Endothelial cell of hepatic sinusoid (primary cell): ENCODE results near the gene CARF.
"Not testable (repeated sequence)": the region's sequence is repeated elsewhere in the genome, so short reads cannot be mapped to it uniquely, and the experiment has no call there.

Source experiments
- in situ Hi-C: cut with HindIII; loops from 2 replicates; pipeline ENCODE4 v1.10.0; 2017; ENCODE audit warnings: low sequenced_read_pairs

The CARF gene

GRCh38 chr2:202933958-202934357 is 21.9 kb downstream of the CARF start:
- in situ Hi-C loops = no loop called here

GRCh38 chr2:202934456-202934855 is 22.4 kb downstream of the CARF start:
- in situ Hi-C loops = no loop called here

GRCh38 chr2:202938960-202939359 is 26.9 kb downstream of the CARF start:
- in situ Hi-C loops = no loop called here

- in situ Hi-C loops = no loop called here
These were observed 29.7 kb downstream of the CARF start for GRCh38 chr2:202941771-202942170.

- in situ Hi-C loops = no loop called here
These were observed 32.3 kb downstream of the CARF start for GRCh38 chr2:202944408-202944807.

- in situ Hi-C loops = no loop called here
These were observed 32.7 kb downstream of the CARF start for GRCh38 chr2:202944816-202945215.

GRCh38 chr2:202945497-202945896 is 33.4 kb downstream of the CARF start:
- in situ Hi-C loops = no loop called here

- in situ Hi-C loops = not testable (repeated sequence)
These were observed 37.3 kb downstream of the CARF start for GRCh38 chr2:202949333-202949732.

- in situ Hi-C loops = no loop called here
These were observed 38.5 kb downstream of the CARF start for GRCh38 chr2:202950592-202950991.

GRCh38 chr2:202960524-202960923 is 48.4 kb downstream of the CARF start:
- in situ Hi-C loops = no loop called here

GRCh38 chr2:202963712-202964111 is 51.6 kb downstream of the CARF start:
- in situ Hi-C loops = no loop called here

GRCh38 chr2:202965810-202966460 is 53.9 kb downstream of the CARF start:
- in situ Hi-C loops = no loop called here

GRCh38 chr2:202969404-202969803 is 57.3 kb downstream of the CARF start:
- in situ Hi-C loops = not testable (repeated sequence)

- in situ Hi-C loops = no loop called here
These were observed 64.7 kb downstream of the CARF start for GRCh38 chr2:202976809-202977208.

GRCh38 chr2:202982779-202983491 is 70.9 kb downstream of the CARF start:
- in situ Hi-C loops = no loop called here

GRCh38 chr2:202989749-202990148 is 77.7 kb downstream of the CARF start:
- in situ Hi-C loops = no loop called here

GRCh38 chr2:202990501-202990900 is 78.4 kb downstream of the CARF start:
- in situ Hi-C loops = no loop called here

GRCh38 chr2:202997113-202997512 is 85.0 kb downstream of the CARF start:
- in situ Hi-C loops = not testable (repeated sequence)

- in situ Hi-C loops = no loop called here
These were observed 90.2 kb downstream of the CARF start for GRCh38 chr2:203002054-203002821.

GRCh38 chr2:203003716-203004115 is 91.6 kb downstream of the CARF start:
- in situ Hi-C loops = no loop called here

GRCh38 chr2:203014456-203015199 is 102.6 kb downstream of the CARF start, which contains the start of gene NBEAL1:
TSS of gene NBEAL1 (plus strand) at chr2:203014875. CDS start at chr2:203016385, 1,510 bp downstream.
- in situ Hi-C loops = no loop called here
